HEK293 (cell line): ENCODE results near the gene C22orf39.

Experiments
- CTCF ChIA-PET: fragments of 350-600 bp; formaldehyde crosslinking; extraction: SDS; loops from one replicate; lab custom pipeline; 2021; ENCODE audit warnings: antibody characterized with exemption; lab: Yijun Ruan, JAX
- POLR2A ChIA-PET: fragments of 300-600 bp; formaldehyde crosslinking; extraction: SDS; loops from one replicate; lab custom pipeline; 2020; ENCODE audit warnings: antibody characterized with exemption, inconsistent platforms; lab: Yijun Ruan, JAX
- H3K27ac ChIP-seq: fragments of 200-500 bp; sonication (Bioruptor generic); 2 replicates; pipeline ENCODE4 v1.5.1; 2014; ENCODE audit warnings: low read depth, low read length, control low read depth, inconsistent platforms; ENCODE audit errors: extremely low read depth
- H3K36me3 ChIP-seq, 2 experiments: fragments of 200-500 bp in 1 of 2; sonication (Bioruptor generic) in 1 of 2; 1 replicate in 1 of 2; 2 replicates in 1 of 2; pipeline ENCODE4 v1.5.1; 2014 to 2017; ENCODE audit warnings: inconsistent platforms in 2 of 2, low read length in 2 of 2; ENCODE audit not compliant: control insufficient read depth in 2 of 2, insufficient read depth in 1 of 2
- H3K4me1 ChIP-seq: fragments of 200-500 bp; sonication (Bioruptor generic); 2 replicates; pipeline ENCODE4 v1.5.1; 2014; ENCODE audit warnings: mild to moderate bottlenecking, low read length, inconsistent platforms; ENCODE audit not compliant: control insufficient read depth, insufficient read depth
- H3K4me3 ChIP-seq: 2 replicates; pipeline ENCODE4 v1.5.1; 2011; ENCODE audit warnings: low read depth, mild to moderate bottlenecking, control low read depth, low read length, moderate library complexity
- H3K9me3 ChIP-seq: fragments of 200-500 bp; sonication (Bioruptor generic); 2 replicates; pipeline ENCODE4 v1.5.1; 2014; ENCODE audit warnings: low read depth, low read length, inconsistent platforms; ENCODE audit not compliant: control insufficient read depth, insufficient read depth
- IKZF3 ChIP-seq: fragments of 450-650 bp; IDR thresholded peaks from 2 replicates; pipeline ENCODE4 v1.5.0; 2018; ENCODE audit warnings: missing biosample characterization, mild to moderate bottlenecking, missing genetic modification characterization, moderate library complexity
- KLF9 ChIP-seq: fragments of 450-650 bp; formaldehyde crosslinking; IDR thresholded peaks from 2 replicates; pipeline ENCODE4 v1.5.1; 2016; ENCODE audit warnings: missing biosample characterization, missing genetic modification characterization, low read depth
- SCRT2 ChIP-seq: fragments of 450-650 bp; formaldehyde crosslinking; IDR thresholded peaks from 2 replicates; pipeline ENCODE4 v1.5.1; 2016; ENCODE audit warnings: missing biosample characterization, missing genetic modification characterization
- YY2 ChIP-seq: fragments of 450-650 bp; formaldehyde crosslinking; IDR thresholded peaks from 2 replicates; pipeline ENCODE4 v1.5.1; 2016; ENCODE audit warnings: missing biosample characterization, missing genetic modification characterization
- ZBTB17 ChIP-seq: fragments of 450-650 bp; formaldehyde crosslinking; IDR thresholded peaks from 2 replicates; pipeline ENCODE4 v1.5.1; 2016; ENCODE audit warnings: missing biosample characterization, missing genetic modification characterization
- ZBTB20 ChIP-seq: fragments of 450-650 bp; formaldehyde crosslinking; IDR thresholded peaks from 2 replicates; pipeline ENCODE4 v1.5.1; 2016; ENCODE audit warnings: missing biosample characterization, missing genetic modification characterization
- ZEB2 ChIP-seq: fragments of 450-650 bp; formaldehyde crosslinking; IDR thresholded peaks from 2 replicates; pipeline ENCODE4 v1.5.1; 2016; ENCODE audit warnings: missing biosample characterization, missing genetic modification characterization
- ZNF341 ChIP-seq: fragments of 450-650 bp; formaldehyde crosslinking; IDR thresholded peaks from 2 replicates; pipeline ENCODE4; 2016; ENCODE audit warnings: low read depth, missing biosample characterization, missing genetic modification characterization
- ZNF404 ChIP-seq: fragments of 450-650 bp; formaldehyde crosslinking; IDR thresholded peaks from 2 replicates; pipeline ENCODE4 v1.5.1; 2017; ENCODE audit warnings: missing biosample characterization, missing genetic modification characterization
- ZNF423 ChIP-seq: fragments of 450-650 bp; formaldehyde crosslinking; IDR thresholded peaks from 2 replicates; pipeline ENCODE4 v1.5.1; 2016; ENCODE audit warnings: missing biosample characterization, missing genetic modification characterization
- ZNF561 ChIP-seq: fragments of 450-650 bp; IDR thresholded peaks from 2 replicates; pipeline ENCODE4 v1.5.1; 2018; ENCODE audit warnings: missing biosample characterization, missing genetic modification characterization, borderline replicate concordance
- TF ChIP-seq, protein P1 (sequence below): fragments of 450-650 bp; formaldehyde crosslinking; IDR thresholded peaks from 2 replicates; pipeline ENCODE4 v1.5.1; 2016; ENCODE audit warnings: missing biosample characterization, missing genetic modification characterization
- TF ChIP-seq, protein P2 (sequence below): fragments of 450-650 bp; formaldehyde crosslinking; IDR thresholded peaks from 2 replicates; pipeline ENCODE4 v1.5.1; 2017; ENCODE audit warnings: missing biosample characterization, mild to moderate bottlenecking, missing genetic modification characterization, moderate library complexity
- TF ChIP-seq, protein P3 (sequence below): fragments of 450-650 bp; formaldehyde crosslinking; IDR thresholded peaks from 2 replicates; pipeline ENCODE4 v1.5.1; 2016; ENCODE audit warnings: missing biosample characterization, missing genetic modification characterization

Gene C22orf39

DNA sequence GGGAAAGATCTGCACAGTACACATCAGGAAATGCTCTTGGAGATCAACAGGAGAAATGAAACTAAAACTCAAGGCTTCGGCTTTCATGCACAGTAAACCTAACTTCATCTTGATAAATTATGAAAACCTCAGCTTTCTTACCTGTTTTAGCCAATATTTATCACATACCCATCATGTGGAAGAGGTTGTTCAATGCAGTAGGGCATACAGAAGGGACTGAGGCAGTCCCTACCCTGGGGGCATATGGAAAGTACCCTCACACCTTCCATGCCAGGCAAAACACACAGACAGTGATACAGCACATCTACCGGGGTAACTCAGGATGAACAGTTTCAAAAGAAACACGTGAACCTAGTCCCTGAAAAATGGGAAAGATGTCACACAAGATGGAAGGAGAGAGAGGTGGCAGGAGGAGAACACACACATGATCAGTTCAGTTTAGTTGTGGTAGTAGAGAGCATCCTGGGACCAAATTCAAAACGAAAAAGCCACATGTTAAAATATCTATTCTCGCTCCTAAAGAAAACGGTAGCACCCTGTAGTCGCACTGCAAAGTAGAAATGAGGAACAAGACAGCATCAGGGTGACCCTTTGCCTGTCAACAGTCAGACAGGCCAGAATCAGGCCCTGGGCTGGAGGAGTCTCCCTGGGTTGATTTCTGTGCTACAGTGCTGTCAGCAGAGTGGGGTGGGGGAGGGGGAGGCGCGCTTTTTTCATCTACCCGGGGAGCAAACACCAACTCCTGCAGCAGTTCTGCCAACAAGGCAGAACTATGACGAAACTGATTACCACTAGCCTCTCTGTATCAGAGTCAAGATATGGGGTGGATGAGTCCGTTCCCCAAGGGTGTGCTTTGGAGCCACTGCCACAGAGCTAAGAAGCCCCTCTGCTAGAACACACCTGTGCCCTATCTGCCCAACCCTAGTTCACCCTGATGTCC lies 17.3 kb downstream of the C22orf39 start (continued):
- no peak for TF ChIP-seq YY2 (tag by site-specific recombination)
- TF ChIP-seq ZNF341 (tag by site-specific recombination), result 0 out of 2 replicates have a peak, but pooled peaks have one; percentile 19
- TF ChIP-seq, protein P1, sequence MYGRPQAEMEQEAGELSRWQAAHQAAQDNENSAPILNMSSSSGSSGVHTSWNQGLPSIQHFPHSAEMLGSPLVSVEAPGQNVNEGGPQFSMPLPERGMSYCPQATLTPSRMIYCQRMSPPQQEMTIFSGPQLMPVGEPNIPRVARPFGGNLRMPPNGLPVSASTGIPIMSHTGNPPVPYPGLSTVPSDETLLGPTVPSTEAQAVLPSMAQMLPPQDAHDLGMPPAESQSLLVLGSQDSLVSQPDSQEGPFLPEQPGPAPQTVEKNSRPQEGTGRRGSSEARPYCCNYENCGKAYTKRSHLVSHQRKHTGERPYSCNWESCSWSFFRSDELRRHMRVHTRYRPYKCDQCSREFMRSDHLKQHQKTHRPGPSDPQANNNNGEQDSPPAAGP, result peak; percentile 47; the same call in 1 of the 2 replicates
- 0 out of 2 replicates have a peak, but pooled peaks have one; percentile 66 for TF ChIP-seq ZEB2 (tag by site-specific recombination)
- TF ChIP-seq, protein P2, sequence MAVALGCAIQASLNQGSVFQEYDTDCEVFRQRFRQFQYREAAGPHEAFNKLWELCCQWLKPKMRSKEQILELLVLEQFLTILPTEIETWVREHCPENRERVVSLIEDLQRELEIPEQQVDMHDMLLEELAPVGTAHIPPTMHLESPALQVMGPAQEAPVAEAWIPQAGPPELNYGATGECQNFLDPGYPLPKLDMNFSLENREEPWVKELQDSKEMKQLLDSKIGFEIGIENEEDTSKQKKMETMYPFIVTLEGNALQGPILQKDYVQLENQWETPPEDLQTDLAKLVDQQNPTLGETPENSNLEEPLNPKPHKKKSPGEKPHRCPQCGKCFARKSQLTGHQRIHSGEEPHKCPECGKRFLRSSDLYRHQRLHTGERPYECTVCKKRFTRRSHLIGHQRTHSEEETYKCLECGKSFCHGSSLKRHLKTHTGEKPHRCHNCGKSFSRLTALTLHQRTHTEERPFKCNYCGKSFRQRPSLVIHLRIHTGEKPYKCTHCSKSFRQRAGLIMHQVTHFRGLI (tag by site-specific recombination), result no peak
- TF ChIP-seq ZNF404 (tag by site-specific recombination), result no peak
- TF ChIP-seq IKZF3 (tag by site-specific recombination), result peak; percentile 45; the same call in 1 of the 2 replicates
- 0 out of 2 replicates have a peak, but pooled peaks have one; percentile 25 for TF ChIP-seq ZNF561 (tag by site-specific recombination)
- TF ChIP-seq, protein P3, sequence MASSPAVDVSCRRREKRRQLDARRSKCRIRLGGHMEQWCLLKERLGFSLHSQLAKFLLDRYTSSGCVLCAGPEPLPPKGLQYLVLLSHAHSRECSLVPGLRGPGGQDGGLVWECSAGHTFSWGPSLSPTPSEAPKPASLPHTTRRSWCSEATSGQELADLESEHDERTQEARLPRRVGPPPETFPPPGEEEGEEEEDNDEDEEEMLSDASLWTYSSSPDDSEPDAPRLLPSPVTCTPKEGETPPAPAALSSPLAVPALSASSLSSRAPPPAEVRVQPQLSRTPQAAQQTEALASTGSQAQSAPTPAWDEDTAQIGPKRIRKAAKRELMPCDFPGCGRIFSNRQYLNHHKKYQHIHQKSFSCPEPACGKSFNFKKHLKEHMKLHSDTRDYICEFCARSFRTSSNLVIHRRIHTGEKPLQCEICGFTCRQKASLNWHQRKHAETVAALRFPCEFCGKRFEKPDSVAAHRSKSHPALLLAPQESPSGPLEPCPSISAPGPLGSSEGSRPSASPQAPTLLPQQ, result peak; percentile 39; the same call in 1 of the 2 replicates
- peak; percentile 27; the same call in 1 of the 2 replicates for TF ChIP-seq SCRT2 (tag by site-specific recombination)

DNA sequence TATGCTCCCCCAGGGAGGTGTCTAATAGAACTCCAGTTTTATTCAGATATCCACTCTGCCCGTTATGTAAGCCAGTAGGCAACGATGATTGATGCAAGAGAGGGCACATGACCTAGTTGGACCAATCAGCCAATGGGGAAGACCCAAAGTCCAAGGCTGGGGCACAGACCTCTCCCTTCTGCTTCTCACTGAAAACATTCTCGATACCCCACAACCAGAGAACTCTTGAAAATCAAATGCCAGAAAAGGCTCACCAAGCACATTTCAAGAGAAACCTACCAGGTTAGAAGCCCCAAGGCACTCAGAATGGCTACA lies 23.4 kb downstream of the C22orf39 start:
- Histone ChIP-seq H3K27ac (no peak overlapping the region), H3K4me1 (no peaks in the 10 kb centered on the region), H3K4me3 (no peak overlapping the region), H3K9me3 (no peaks in the 10 kb centered on the region), H3K36me3 (peaks cover 0 to 34% of the 10 kb centered on the region in 2 experiments; a peak in 1 of 3 replicates)
- TF ChIP-seq ZBTB17 (tag by site-specific recombination) (0 out of 2 replicates have a peak, but pooled peaks have one; percentile 11), ZNF423 (tag by site-specific recombination) (no peak), ZBTB20 (tag by site-specific recombination) (no peak)
- POLR2A ChIA-PET, result no interaction called here
- CTCF ChIA-PET, result no interaction called here

DNA sequence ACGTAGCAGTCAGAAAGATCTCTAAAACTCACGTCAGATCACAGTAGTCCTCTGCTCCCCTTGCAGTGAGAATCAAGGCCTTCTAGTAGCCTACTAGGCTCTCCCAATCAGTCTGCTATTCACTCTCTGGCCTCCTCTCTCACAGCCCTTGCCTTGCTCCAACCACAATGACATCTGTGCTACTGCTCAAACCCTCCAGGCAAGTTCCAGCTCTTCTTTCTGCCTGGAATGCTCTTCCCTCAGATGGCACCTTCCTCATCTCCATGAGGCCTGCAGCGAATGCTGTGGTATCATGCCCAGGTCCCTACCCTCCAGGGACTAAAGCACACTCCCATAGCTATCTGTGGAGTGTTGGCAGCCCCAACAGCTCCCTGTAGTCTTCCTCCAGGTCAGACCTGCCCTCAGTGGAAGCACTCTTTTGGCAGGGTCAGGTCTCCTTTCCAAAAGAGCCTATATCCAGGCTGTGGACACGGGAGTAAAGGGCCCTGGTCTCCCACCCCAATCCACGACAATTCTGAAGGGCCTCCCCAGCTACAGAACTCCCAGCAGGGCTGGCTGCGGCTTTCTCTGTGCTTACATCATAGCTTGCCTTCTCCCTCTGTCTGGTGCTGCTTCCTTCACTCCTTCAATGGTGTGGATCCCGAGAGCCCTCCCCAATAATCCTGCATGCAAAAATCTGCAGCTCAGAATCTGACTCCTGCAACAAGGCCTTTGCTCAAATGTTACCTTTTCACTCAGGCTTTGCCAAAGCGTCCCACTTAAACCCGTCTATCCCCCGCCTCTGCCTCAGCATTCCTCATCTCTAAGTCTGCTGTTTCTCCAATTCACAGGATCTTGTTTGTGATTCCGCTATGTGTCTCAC lies 24.8 kb downstream of the C22orf39 start:
- Histone ChIP-seq H3K4me1 (no peaks in the 10 kb centered on the region), H3K36me3 (peaks cover 0 to 25% of the 10 kb centered on the region in 2 experiments; a peak in 1 of 3 replicates), H3K9me3 (no peaks in the 10 kb centered on the region), H3K4me3 (no peak overlapping the region), H3K27ac (no peak overlapping the region)
- TF ChIP-seq ZBTB17 (tag by site-specific recombination), result peak; percentile 67
- no peak for TF ChIP-seq KLF9 (tag by site-specific recombination)
- peak; percentile 40; the same call in 1 of the 2 replicates for TF ChIP-seq ZNF341 (tag by site-specific recombination)
- POLR2A ChIA-PET, result interaction anchor here (0.6 kb wide), 1 partner anchor 254 kb away, joined by 3 read pairs; no protein-coding TSS in a partner anchor
- CTCF ChIA-PET, result interaction anchor here (0.7 to 1.3 kb wide), 3 partner anchors 22 to 243 kb away, joined by 3 to 4 read pairs (median 4); no protein-coding TSS in a partner anchor
